Small intestine (tissue), 7 donors: ENCODE results near the gene TOMM5. TPM values are rescaled to one million over a fixed set of nuclear protein-coding genes. Genes with fewer than 3 reads are reported as not detected.

Experiments
- DNase-seq, 2 donors: peaks; one replicate each; pipeline versions ENCODE4 v3.0.0 to v3.0.0-alpha.2; 2013
- FAIRE-seq: peaks from 2 replicates; lab custom pipeline; 2012; peaks lifted over from hg19 to GRCh38; lab: Jason Lieb, UNC
- H3K27ac ChIP-seq, 3 donors: one replicate each; pipeline ENCODE4 v1.5.1; 2013; ENCODE audit warnings: low read length in 2 of 3, mild to moderate bottlenecking in 2 of 3, control low read depth in 1 of 3, inconsistent platforms in 1 of 3, low read depth in 1 of 3, moderate library complexity in 1 of 3
- H3K27me3 ChIP-seq, 3 donors: one replicate each; pipeline ENCODE4 v1.6.1; 2013; ENCODE audit warnings: low read length in 3 of 3, inconsistent platforms in 1 of 3; ENCODE audit not compliant: control insufficient read depth in 3 of 3, insufficient read depth in 3 of 3
- H3K36me3 ChIP-seq, 3 donors: one replicate each; pipeline ENCODE4 v1.6.1; 2013; ENCODE audit warnings: low read length in 3 of 3, inconsistent platforms in 1 of 3, low read depth in 1 of 3, mild to moderate bottlenecking in 1 of 3, moderate library complexity in 1 of 3; ENCODE audit not compliant: control insufficient read depth in 3 of 3, insufficient read depth in 2 of 3
- H3K4me1 ChIP-seq, 3 donors: one replicate each; pipeline ENCODE4 v1.6.1; 2013; ENCODE audit warnings: low read length in 2 of 3, inconsistent platforms in 1 of 3, low read depth in 1 of 3, mild to moderate bottlenecking in 1 of 3, moderate library complexity in 1 of 3; ENCODE audit not compliant: control insufficient read depth in 3 of 3, insufficient read depth in 2 of 3
- H3K4me3 ChIP-seq, 3 donors: one replicate each; pipeline ENCODE4 v1.5.1; 2013; ENCODE audit warnings: low read length in 3 of 3, control low read depth in 1 of 3, inconsistent platforms in 1 of 3, low read depth in 1 of 3, mild to moderate bottlenecking in 1 of 3, moderate library complexity in 1 of 3
- H3K9me3 ChIP-seq, 2 donors: one replicate each; pipeline ENCODE4 v1.6.1; 2013; ENCODE audit warnings: low read depth in 1 of 2, low read length in 1 of 2; ENCODE audit not compliant: control insufficient read depth in 2 of 2, insufficient read depth in 1 of 2
- WGBS, 3 donors: extraction: QIAGEN DNeasy Blood & Tissue Kit; methylation state at CpG; one replicate each; pipeline ENCODE4 v1.1.7; 2013; 5-methylcytosine and 5-hydroxymethylcytosine counted together
- polyA plus RNA-seq, 4 donors: library from polyadenylated mRNA; stranded (reverse) in 3 of 4; unstranded in 1 of 4; fragments of 200-250 nt in 3 of 4; fragments of 120-200 nt in 1 of 4; gene quantifications; one replicate each; pipeline versions ENCODE4 v1.2.1 to v1.2.3, GENCODE V29; 2013
- donor health status: healthy with polysubstance abuse.
- donor health status: control.
- donor health status: control.
- donor health status: Bipolar disorder and iron deficiency.
- donor health status: healthy.

Gene TOMM5
- polyA plus RNA-seq, 4 donors: 130 to 140 (median 137) TPM

DNA sequence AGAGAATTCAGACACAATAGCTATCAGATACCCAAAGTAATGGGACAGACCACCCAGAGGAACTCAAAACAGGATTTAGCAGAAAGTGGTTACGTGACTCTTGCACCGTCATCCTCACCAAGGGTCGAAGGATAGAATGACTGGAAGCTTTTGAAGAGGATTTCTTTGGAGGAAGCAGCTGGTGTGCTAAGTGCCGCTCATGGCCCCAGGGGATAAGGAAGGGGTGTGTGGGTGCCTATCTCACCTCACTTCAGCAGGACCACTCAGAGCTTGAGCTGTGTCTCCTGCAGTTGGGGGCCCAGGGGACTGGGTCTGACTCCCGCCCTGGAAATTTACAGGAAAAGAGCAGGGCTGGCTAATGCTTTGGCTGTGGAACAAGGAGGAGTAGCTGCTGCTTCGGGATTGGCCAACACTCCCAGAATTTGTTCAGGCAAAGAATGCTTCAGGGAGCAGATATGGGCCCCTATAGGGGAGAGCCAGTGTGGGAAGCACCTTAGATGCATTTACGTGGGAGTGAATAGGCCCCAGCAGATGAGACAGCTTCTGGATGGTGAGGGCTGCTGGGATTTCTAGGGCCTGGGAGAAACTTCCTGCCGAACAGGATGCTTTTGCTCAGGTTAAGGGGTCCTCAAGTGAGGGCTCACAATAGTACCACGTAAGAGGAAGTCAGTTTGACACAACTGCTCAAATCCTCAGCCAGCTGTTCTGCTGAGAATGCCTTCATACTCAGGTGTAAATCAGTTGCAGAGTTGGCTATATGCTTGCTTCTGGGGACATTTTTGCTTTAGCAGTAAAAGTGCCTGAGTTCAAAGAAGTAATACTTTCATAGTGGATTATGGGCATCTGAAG lies 29.1 kb upstream of the TOMM5 start:
- Histone ChIP-seq H3K36me3 (no peaks in the 10 kb centered on the region), H3K27ac (no peak overlapping the region), H3K4me1 (no peaks in the 10 kb centered on the region), H3K27me3 (peaks cover 0 to 8% (median 0%) of the 10 kb centered on the region in 3 donors), H3K9me3 (no peaks in the 10 kb centered on the region), H3K4me3 (no peak overlapping the region)
- DNase-seq: no peak
- no peak for FAIRE-seq
- WGBS, 3 donors: 66 to 81% (median 80%) methylated on average over 9 of the region's 9 CpGs

DNA sequence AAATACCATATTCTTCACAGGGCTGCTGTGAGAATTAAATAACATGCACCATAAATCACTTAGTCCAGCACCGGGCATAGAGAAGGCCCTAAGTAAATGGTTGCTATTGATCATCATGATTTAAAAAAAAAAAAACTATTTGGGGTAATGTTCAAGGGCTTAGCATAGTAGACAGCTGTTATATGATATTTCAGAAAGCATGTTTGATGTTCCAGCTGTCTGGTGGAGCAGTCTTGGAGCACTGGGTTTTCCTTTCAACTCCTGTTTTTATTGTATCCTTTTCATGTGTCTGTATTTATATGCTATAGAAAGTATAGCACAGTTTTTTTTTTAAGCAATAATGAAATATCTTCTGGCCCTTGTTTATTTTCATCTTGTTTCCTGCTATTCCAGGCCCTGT lies 28.0 kb upstream of the TOMM5 start:
- H3K9me3 ChIP-seq: no peaks in the 10 kb centered on the region
- WGBS, 3 donors: 78 to 88% (median 83%) methylated on average over 1 of the region's 1 CpG
- no peaks in the 10 kb centered on the region for H3K36me3 ChIP-seq
- H3K4me3 ChIP-seq: no peak overlapping the region
- H3K27ac ChIP-seq: no peak overlapping the region
- FAIRE-seq: no peak
- H3K4me1 ChIP-seq: no peaks in the 10 kb centered on the region
- peaks cover 0 to 8% (median 0%) of the 10 kb centered on the region in 3 donors for H3K27me3 ChIP-seq
- no peak for DNase-seq

DNA sequence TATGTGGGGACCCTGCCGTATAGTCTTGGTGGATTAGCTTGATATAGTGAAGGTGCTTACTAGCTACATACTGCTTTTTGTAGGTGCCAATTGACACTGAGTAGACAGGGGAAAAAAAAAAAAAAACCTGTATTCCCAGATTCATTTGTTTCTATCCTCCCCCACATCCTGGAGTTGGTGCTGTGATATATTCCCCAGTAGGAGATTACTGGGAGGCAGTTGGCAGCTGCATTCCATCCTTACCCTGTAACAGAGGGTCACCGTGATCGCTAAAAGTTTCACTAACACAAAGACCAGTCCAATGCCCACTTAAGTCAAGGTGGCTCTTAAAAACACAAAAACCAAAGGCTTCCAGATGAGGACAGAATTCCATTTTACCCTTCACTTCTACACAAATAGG lies 27.4 kb upstream of the TOMM5 start:
- H3K27ac ChIP-seq: no peak overlapping the region
- peaks cover 0 to 8% (median 0%) of the 10 kb centered on the region in 3 donors for H3K27me3 ChIP-seq
- FAIRE-seq: no peak
- H3K36me3 ChIP-seq: no peaks in the 10 kb centered on the region
- H3K9me3 ChIP-seq: no peaks in the 10 kb centered on the region
- DNase-seq: no peak
- no peaks in the 10 kb centered on the region for H3K4me1 ChIP-seq
- no peak overlapping the region for H3K4me3 ChIP-seq
- 90 to 97% (median 91%) methylated on average over 3 of the region's 3 CpGs for WGBS, 3 donors

DNA sequence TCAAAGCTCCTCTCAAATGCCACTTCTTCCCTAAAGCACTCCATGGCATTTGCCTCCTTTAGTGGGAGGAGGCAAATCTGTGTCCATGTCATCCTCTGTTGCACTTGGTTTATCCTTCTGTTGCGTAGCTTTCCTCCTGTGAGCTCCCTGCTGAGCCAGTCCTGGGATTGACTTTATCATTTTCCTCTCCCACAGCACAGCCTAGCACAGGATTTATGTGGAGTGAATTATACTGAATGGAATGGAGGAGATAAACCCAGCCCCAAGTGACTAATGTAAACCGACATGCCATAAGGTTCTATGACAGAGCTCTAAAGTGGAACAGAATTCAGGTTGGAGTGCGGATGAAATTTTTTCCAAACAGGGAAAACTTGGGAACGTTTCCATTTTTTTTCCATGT lies 26.4 kb upstream of the TOMM5 start:
- 88 to 91% (median 90%) methylated on average over 4 of the region's 4 CpGs for WGBS, 3 donors
- DNase-seq (no peak), FAIRE-seq (no peak)
- Histone ChIP-seq H3K4me1 (peaks cover 0 to 5% (median 0%) of the 10 kb centered on the region in 3 donors), H3K9me3 (no peaks in the 10 kb centered on the region), H3K4me3 (no peak overlapping the region), H3K36me3 (no peaks in the 10 kb centered on the region), H3K27ac (no peak overlapping the region), H3K27me3 (peaks cover 0 to 6% (median 0%) of the 10 kb centered on the region in 3 donors)

DNA sequence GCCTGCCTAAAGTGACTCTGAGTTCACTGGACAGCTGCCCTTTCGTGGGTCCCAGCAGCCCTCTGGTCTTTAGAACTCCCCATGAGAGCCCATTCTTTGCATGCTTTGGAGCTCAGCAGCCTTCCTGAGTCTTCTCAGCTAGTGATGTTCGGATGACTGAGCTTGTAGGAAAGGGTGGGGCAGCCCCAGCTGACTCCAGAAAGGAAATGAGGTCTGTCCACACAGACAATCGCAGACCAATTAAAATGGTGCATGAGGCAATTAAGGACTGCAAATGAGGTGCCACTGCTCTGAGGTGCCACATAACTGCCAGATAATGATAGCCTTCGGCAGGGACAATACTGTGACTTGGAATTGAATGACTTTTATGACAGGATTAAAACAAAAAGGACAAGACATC lies 25.4 kb upstream of the TOMM5 start:
- DNase-seq (no peak), FAIRE-seq (no peak)
- H3K36me3 ChIP-seq: no peaks in the 10 kb centered on the region
- H3K4me1 ChIP-seq: peaks cover 0 to 5% (median 0%) of the 10 kb centered on the region in 3 donors
- H3K9me3 ChIP-seq: no peaks in the 10 kb centered on the region
- 48 to 58% (median 50%) methylated on average over 4 of the region's 4 CpGs for WGBS, 3 donors
- H3K27me3 ChIP-seq: peaks cover 0 to 6% (median 0%) of the 10 kb centered on the region in 3 donors
- no peak overlapping the region for H3K27ac ChIP-seq
- no peak overlapping the region for H3K4me3 ChIP-seq

DNA sequence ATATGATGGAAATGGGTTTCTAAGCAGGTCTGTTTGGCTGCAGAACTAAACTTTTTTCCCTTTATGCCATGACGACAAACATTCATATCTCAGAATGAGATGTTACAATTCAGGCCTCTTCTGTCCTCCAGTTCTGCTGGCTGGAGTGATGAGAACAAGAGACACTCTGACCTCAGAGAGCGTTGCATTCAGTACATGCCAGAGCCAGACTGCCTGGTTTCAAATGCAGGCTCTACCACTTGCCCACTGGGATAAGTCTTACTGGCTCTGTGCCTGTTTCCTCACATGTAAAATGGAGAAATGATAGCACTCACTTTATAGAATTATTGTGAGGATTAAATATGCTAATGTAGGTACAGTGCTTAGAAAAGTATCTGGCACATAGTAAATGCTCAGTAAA lies 24.8 kb upstream of the TOMM5 start:
- Histone ChIP-seq H3K4me3 (no peak overlapping the region), H3K27ac (no peak overlapping the region), H3K4me1 (peaks cover 0 to 5% (median 0%) of the 10 kb centered on the region in 3 donors), H3K27me3 (peaks cover 0 to 6% (median 0%) of the 10 kb centered on the region in 3 donors), H3K9me3 (no peaks in the 10 kb centered on the region), H3K36me3 (no peaks in the 10 kb centered on the region)
- no peak for DNase-seq
- 84 to 88% (median 87%) methylated on average over 2 of the region's 2 CpGs for WGBS, 3 donors
- FAIRE-seq: no peak

DNA sequence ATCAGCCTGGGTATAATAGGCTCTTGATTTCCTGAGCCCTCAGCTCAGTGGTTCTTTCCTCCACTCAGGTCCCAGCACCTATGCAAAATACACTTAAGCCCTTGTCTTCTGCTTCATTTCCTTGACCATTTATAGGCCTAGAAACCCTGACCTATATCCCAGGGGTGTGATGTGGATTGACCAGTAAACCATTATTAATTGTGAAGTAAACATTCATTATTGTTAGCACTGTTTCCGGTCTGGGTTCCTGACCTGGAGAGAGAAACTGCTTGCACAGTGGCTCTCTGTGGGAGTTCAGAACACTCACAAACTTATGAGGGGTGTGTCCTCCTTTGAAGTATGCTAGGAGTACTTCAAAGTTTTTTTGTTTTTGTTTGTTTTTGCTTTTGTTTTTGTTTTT lies 19.6 kb upstream of the TOMM5 start:
- no peaks in the 10 kb centered on the region for H3K36me3 ChIP-seq
- peaks cover 0 to 3% (median 0%) of the 10 kb centered on the region in 3 donors for H3K27me3 ChIP-seq
- no peak overlapping the region for H3K27ac ChIP-seq
- H3K4me3 ChIP-seq: no peak overlapping the region
- 48 to 56% (median 48%) methylated on average over 1 of the region's 1 CpG for WGBS, 3 donors
- no peaks in the 10 kb centered on the region for H3K9me3 ChIP-seq
- H3K4me1 ChIP-seq: peaks cover 0 to 5% (median 0%) of the 10 kb centered on the region in 3 donors
- DNase-seq (no peak), FAIRE-seq (no peak)

DNA sequence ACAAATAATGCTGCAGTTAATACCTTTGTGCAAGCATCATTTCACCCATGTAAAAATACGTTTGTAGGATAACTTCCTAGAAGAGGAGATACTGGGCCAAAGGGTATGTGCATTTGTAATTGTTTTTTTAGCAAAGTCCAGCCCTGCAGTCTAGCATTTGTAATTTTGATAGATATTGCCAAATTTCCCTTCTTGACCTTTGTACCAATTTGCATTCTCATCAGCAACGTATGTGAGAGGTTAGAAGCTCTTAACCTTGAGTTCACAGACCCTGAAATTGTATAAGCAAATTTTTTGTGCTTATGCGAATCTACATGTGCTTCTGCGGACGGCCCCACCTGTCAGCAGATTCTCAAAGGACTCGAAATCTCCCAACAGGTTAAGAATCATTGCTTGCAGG lies 18.6 kb upstream of the TOMM5 start:
- no peaks in the 10 kb centered on the region for H3K9me3 ChIP-seq
- H3K4me3 ChIP-seq: no peak overlapping the region
- peaks cover 0 to 4% (median 0%) of the 10 kb centered on the region in 3 donors for H3K27me3 ChIP-seq
- FAIRE-seq (no peak), DNase-seq (no peak)
- no peaks in the 10 kb centered on the region for H3K36me3 ChIP-seq
- WGBS, 3 donors: 67 to 69% (median 67%) methylated on average over 6 of the region's 6 CpGs
- H3K4me1 ChIP-seq: peaks cover 0 to 5% (median 0%) of the 10 kb centered on the region in 3 donors
- no peak overlapping the region for H3K27ac ChIP-seq
